Mononuclear cell (primary cell): Measurements from ENCODE around the gene EIF4A2. TPM values are rescaled to one million over a fixed set of nuclear protein-coding genes. Genes with fewer than 3 reads are reported as not detected.
"Not testable (repeated sequence)": the region's sequence is repeated elsewhere in the genome, so short reads cannot be mapped to it uniquely, and the experiment has no call there.

Experiments
- H3K27me3 ChIP-seq: 2 replicates; pipeline ENCODE4 v1.6.0; 2011; ENCODE audit warnings: low read length, control low read depth; ENCODE audit not compliant: insufficient read depth
- H3K4me1 ChIP-seq: 2 replicates; pipeline ENCODE4 v1.5.1; 2011; ENCODE audit warnings: mild to moderate bottlenecking, low read length, control low read depth; ENCODE audit not compliant: insufficient read depth
- H3K4me3 ChIP-seq: 2 replicates; pipeline ENCODE4 v1.5.1; 2011; ENCODE audit warnings: mild to moderate bottlenecking, low read length, moderate library complexity
- H3K9me3 ChIP-seq: 2 replicates; pipeline ENCODE4 v1.5.1; 2011; ENCODE audit warnings: low read depth, mild to moderate bottlenecking, control low read depth, low read length
- total RNA-seq: library from RNA; depleted of rRNA; stranded (reverse); fragments of >200 nt; gene quantifications from one replicate; pipeline ENCODE4 v1.2.3, GENCODE V29; 2012

The EIF4A2 gene
- total RNA-seq, 1 donor = 1,243 TPM

- Histone ChIP-seq H3K27me3 (no peaks in the 10 kb centered on the region), H3K4me3 (no peak overlapping the region), H3K4me1 (no peaks in the 10 kb centered on the region), H3K9me3 (no peaks in the 10 kb centered on the region)
Measured at GRCh38 chr3:186798239-186798874, 15.0 kb downstream of the EIF4A2 start.

GRCh38 chr3:186800285-186800684 is 16.9 kb downstream of the EIF4A2 start:
- Histone ChIP-seq H3K9me3 (no peaks in the 10 kb centered on the region), H3K27me3 (no peaks in the 10 kb centered on the region), H3K4me3 (no peak overlapping the region), H3K4me1 (peaks cover 5% of the 10 kb centered on the region)

GRCh38 chr3:186802701-186803100 is 19.3 kb downstream of the EIF4A2 start:
- Histone ChIP-seq H3K27me3 (no peaks in the 10 kb centered on the region), H3K9me3 (no peaks in the 10 kb centered on the region), H3K4me3 (no peak overlapping the region), H3K4me1 (peaks cover 19% of the 10 kb centered on the region)

GRCh38 chr3:186803447-186803846 is 20.1 kb downstream of the EIF4A2 start:
- not testable (repeated sequence) for H3K27me3 ChIP-seq, H3K9me3 ChIP-seq, H3K4me3 ChIP-seq
- H3K4me1 ChIP-seq = peaks cover 19% of the 10 kb centered on the region

GRCh38 chr3:186806089-186807055 is 23.0 kb downstream of the EIF4A2 start, which contains the start of gene RFC4:
RFC4 (minus strand) TSS chr3:186806482; CDS start chr3:186804713, 1,769 bp downstream.
- no peaks in the 10 kb centered on the region for H3K9me3 ChIP-seq
- peak within 1 kb of the TSS; percentile 83 for H3K4me3 ChIP-seq
- H3K4me1 ChIP-seq = peaks cover 19% of the 10 kb centered on the region
- no peaks in the 10 kb centered on the region for H3K27me3 ChIP-seq

- H3K4me1 ChIP-seq = peaks cover 19% of the 10 kb centered on the region
- no peak overlapping the region for H3K4me3 ChIP-seq
- H3K27me3 ChIP-seq = no peaks in the 10 kb centered on the region
- no peaks in the 10 kb centered on the region for H3K9me3 ChIP-seq
Measured at GRCh38 chr3:186807231-186807630, 23.9 kb downstream of the EIF4A2 start.

GRCh38 chr3:186810336-186810996 is 27.1 kb downstream of the EIF4A2 start:
- Histone ChIP-seq H3K4me3 (no peak overlapping the region), H3K4me1 (peaks cover 16% of the 10 kb centered on the region), H3K9me3 (no peaks in the 10 kb centered on the region), H3K27me3 (no peaks in the 10 kb centered on the region)

- peaks cover 12% of the 10 kb centered on the region for H3K4me1 ChIP-seq
- not testable (repeated sequence) for H3K4me3 ChIP-seq, H3K9me3 ChIP-seq, H3K27me3 ChIP-seq
Measured at GRCh38 chr3:186811313-186811712, 27.9 kb downstream of the EIF4A2 start.

- Histone ChIP-seq H3K4me3 (no peak overlapping the region), H3K4me1 (peaks cover 5% of the 10 kb centered on the region), H3K9me3 (no peaks in the 10 kb centered on the region), H3K27me3 (no peaks in the 10 kb centered on the region)
Measured at GRCh38 chr3:186814100-186814499, 30.7 kb downstream of the EIF4A2 start.

GRCh38 chr3:186815435-186815834 is 32.1 kb downstream of the EIF4A2 start:
- peaks cover 5% of the 10 kb centered on the region for H3K4me1 ChIP-seq
- H3K27me3 ChIP-seq = no peaks in the 10 kb centered on the region
- H3K9me3 ChIP-seq = no peaks in the 10 kb centered on the region
- H3K4me3 ChIP-seq = no peak overlapping the region

GRCh38 chr3:186818516-186818915 is 35.1 kb downstream of the EIF4A2 start:
- H3K9me3 ChIP-seq = no peaks in the 10 kb centered on the region
- peaks cover 5% of the 10 kb centered on the region for H3K4me1 ChIP-seq
- no peak overlapping the region for H3K4me3 ChIP-seq
- H3K27me3 ChIP-seq = peaks cover 5% of the 10 kb centered on the region

- peaks cover 5% of the 10 kb centered on the region for H3K4me1 ChIP-seq
- no peak overlapping the region for H3K4me3 ChIP-seq
- H3K9me3 ChIP-seq = no peaks in the 10 kb centered on the region
- peaks cover 5% of the 10 kb centered on the region for H3K27me3 ChIP-seq
Measured at GRCh38 chr3:186818956-186819355, 35.6 kb downstream of the EIF4A2 start.

GRCh38 chr3:186821429-186822387 is 38.3 kb downstream of the EIF4A2 start:
- Histone ChIP-seq H3K4me3 (no peak overlapping the region), H3K4me1 (peaks cover 16% of the 10 kb centered on the region)

GRCh38 chr3:186822388-186822759 is 39.0 kb downstream of the EIF4A2 start:
- H3K4me3 ChIP-seq, H3K9me3 ChIP-seq: not testable (repeated sequence)
- H3K27me3 ChIP-seq = peaks cover 31% of the 10 kb centered on the region
- peaks cover 17% of the 10 kb centered on the region for H3K4me1 ChIP-seq

More at GRCh38 chr3:186821429-186822387, 38.3 kb downstream of the EIF4A2 start:
- H3K9me3 ChIP-seq = no peaks in the 10 kb centered on the region
- H3K27me3 ChIP-seq = peaks cover 31% of the 10 kb centered on the region
